Adrenal gland (tissue), 5 donors: Measurements from ENCODE around the gene CWC22.

ENCODE experiments used
- POLR2A ChIP-seq, 2 donors: fragments of 450-650 bp; IDR thresholded peaks; one replicate each; pipeline ENCODE4 v1.6.1; 2017; ENCODE audit warnings: antibody characterized with exemption in 2 of 2, mild to moderate bottlenecking in 2 of 2, moderate library complexity in 1 of 2
- TF ChIP-seq, protein P1 (sequence below), 6 experiments: fragments of 450-650 bp in 4 of 6; fragments of 200-600 bp in 2 of 6; sonication (generic) in 1 of 6; IDR thresholded peaks; 1 replicate in 5 of 6; 2 replicates in 1 of 6; pipeline versions ENCODE4 v1.5.1 to v1.8.0; 2016 to 2021; ENCODE audit warnings: antibody characterized with exemption in 6 of 6, mild to moderate bottlenecking in 2 of 6, moderate library complexity in 1 of 6
- donor health status: DM: no; HTN: no; CAD: no.

DNA sequence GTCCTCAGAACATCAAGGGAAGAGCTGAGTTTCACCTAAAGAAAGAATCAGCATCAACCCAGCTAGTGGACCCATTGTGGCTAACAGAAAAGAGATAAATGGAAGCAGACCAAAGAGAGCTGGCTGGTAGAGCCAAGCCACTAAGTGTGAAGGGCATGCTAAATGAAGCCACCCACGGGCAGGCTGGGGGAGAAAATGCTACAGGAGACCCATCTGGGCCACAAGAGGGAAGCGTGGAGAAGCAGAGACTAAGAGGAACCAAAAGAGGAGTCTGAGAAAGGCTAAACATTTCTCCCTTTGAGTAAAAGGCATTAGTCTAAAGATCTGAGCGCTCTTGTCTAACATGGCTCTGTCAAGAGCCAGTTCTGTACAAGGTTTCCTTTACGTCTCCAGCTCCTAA is 15.8 kb downstream of the CWC22 start:
- TF ChIP-seq, protein P1, sequence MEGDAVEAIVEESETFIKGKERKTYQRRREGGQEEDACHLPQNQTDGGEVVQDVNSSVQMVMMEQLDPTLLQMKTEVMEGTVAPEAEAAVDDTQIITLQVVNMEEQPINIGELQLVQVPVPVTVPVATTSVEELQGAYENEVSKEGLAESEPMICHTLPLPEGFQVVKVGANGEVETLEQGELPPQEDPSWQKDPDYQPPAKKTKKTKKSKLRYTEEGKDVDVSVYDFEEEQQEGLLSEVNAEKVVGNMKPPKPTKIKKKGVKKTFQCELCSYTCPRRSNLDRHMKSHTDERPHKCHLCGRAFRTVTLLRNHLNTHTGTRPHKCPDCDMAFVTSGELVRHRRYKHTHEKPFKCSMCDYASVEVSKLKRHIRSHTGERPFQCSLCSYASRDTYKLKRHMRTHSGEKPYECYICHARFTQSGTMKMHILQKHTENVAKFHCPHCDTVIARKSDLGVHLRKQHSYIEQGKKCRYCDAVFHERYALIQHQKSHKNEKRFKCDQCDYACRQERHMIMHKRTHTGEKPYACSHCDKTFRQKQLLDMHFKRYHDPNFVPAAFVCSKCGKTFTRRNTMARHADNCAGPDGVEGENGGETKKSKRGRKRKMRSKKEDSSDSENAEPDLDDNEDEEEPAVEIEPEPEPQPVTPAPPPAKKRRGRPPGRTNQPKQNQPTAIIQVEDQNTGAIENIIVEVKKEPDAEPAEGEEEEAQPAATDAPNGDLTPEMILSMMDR (IDR thresholded peaks at IDR 0.05), result no peak
- no peak for TF ChIP-seq POLR2A (IDR thresholded peaks at IDR 0.05)
